ENCODE measurements around the gene ALMS1.
"Not testable (repeated sequence)": the region's sequence is repeated elsewhere in the genome, so short reads cannot be mapped to it uniquely, and the experiment has no call there.

ALMS1 gene

GRCh38 chr2:73630662-73631266, 245.1 kb downstream of the ALMS1 start:
- DNase-seq = not testable (repeated sequence)

GRCh38 chr2:73636977-73637376, 251.3 kb downstream of the ALMS1 start:
- not testable (repeated sequence) for DNase-seq

DNA sequence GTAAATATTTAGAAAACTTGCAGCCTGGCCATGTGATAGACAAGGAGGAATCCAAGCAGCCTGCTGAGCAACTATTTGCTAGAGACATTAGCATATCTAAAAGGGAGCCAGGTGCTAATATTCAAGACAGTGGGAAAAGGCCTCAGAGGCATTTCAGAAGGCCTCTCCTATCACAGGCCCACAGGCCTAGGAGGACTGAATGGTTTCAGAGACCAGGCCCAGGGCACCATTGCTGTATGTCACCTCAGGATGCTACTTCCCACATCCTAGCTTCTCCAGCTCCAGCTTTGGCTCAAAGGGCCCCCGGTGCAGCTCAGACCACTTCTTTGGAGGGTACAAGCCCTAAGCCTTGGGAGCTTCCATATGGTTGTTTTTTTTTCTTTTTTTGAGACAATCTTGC, 252.8 kb downstream of the ALMS1 start:
- DNase-seq = no peak

- no peak for DNase-seq
Observed at GRCh38 chr2:73640511-73640911, 254.9 kb downstream of the ALMS1 start.

GRCh38 chr2:73640946-73641766, 255.5 kb downstream of the ALMS1 start:
- no peak for DNase-seq

DNA sequence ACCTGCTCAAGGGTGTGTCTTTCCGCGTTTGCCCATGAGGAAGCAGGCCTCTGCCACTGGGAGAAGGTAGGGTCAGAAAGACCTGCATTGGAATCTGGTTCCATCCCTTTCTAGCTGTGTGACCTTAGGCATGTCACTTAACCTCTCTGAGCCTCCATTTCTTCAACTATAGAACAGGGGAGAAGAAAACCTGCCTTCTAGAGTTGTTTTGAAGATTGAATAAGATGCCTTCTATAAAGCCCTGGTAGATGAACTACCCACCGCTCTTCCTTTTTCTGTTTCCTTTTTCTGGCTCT, 256.1 kb downstream of the ALMS1 start:
- DNase-seq = no peak

- no peak for DNase-seq
Observed at GRCh38 chr2:73642338-73643018, 256.8 kb downstream of the ALMS1 start, which contains the start of gene NAT8. NAT8 (minus strand) TSS chr2:73642422; CDS start chr2:73641628, 794 bp downstream.

DNA sequence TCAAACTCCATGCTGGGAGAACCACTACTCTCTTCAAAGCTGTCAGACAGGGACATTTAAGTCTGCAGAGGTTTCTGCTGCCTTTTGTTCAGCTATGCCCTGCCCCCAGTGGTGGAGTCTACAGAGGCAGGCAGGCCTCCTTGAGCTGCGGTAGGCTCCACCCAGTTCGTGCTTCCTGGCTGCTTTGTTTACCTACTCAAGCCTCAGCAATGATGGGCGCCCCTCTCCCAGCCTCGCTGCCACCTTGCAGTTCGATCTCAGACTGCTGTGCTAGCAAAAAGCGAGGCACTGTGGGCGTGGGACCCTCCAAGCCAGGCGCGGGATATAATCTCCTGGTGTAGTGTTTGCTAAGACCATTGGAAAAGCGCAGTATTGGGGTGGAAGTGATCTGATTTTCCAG, 262.1 kb downstream of the ALMS1 start:
- DNase-seq = not testable (repeated sequence)

GRCh38 chr2:73651591-73652230, 266.1 kb downstream of the ALMS1 start:
- no peak for DNase-seq

GRCh38 chr2:73652348-73652747, 266.7 kb downstream of the ALMS1 start:
- DNase-seq = no peak

DNA sequence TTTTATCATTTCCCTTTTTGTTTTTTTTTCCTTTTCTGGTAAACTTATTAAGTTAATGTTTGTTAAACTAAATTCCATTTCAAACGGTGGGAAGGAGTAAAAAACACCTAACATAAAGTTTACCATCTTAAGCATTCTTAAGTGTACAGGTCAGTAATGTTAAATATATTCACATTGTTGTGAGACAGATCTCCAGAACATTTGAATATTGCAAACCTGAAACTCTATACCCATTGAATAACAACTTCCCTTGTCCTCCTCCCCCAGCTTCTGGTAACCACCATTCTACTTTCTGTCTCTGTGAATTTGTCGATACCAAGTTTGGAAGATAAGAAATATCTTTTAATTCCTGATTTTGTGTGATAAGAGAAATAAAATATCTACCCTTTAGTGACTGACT, 268.5 kb downstream of the ALMS1 start:
- DNase-seq = no peak

Data from fibroblast of skin of right biceps (primary cell).